ENCODE data around the gene PPIF. TPM values are rescaled to one million over a fixed set of nuclear protein-coding genes. Genes with fewer than 3 reads are reported as not detected.

The PPIF gene
- total and polyA plus RNA-seq, 2 experiments from 2014 or later = 24.6 to 45.5 TPM

GRCh38 chr10:79305988-79306387 is 41.3 kb upstream of the PPIF start:
- Histone ChIP-seq H3F3A (ENCODE audit: insufficient read depth) (0 out of 2 replicates have a peak, but pooled peaks cover 12% of the 10 kb centered on the region), H3K36me3 (ENCODE audit: low read depth) (peaks cover 26% of the 10 kb centered on the region), H3K79me2 (ENCODE audit: insufficient read depth) (no peaks in the 10 kb centered on the region; the same call in 1 of the 2 replicates), H3K27me3 (replicated peaks; ENCODE audit: insufficient read depth) (no peaks in the 10 kb centered on the region), H3K9me3 (ENCODE audit: low read depth) (no peaks in the 10 kb centered on the region), H3K4me2 (ENCODE audit: unreplicated experiment) (no peak overlapping the region), H2AFZ (no peak overlapping the region), H3K9ac (no peak overlapping the region), H3K4me3 (no peak overlapping the region), H3K27ac (no peak overlapping the region), H4K20me1 (ENCODE audit: insufficient read depth) (no peaks in the 10 kb centered on the region), H3K4me1 (ENCODE audit: insufficient read depth) (no peaks in the 10 kb centered on the region), H3K9me2 (ENCODE audit: insufficient read depth) (no peaks in the 10 kb centered on the region)
- no peak for DNase-seq
- TF ChIP-seq EZH2phosphoT487 (IDR thresholded peaks at IDR 0.05; ENCODE audit: insufficient read depth, low read depth) (no peak), EZH2 (IDR thresholded peaks at IDR 0.05; ENCODE audit: insufficient read depth, poor library complexity, severe bottlenecking) (no peak)
- 74 to 96% methylated on average over 3 to 12 of the region's 15 CpGs for WGBS, 2 experiments (ENCODE audit: low coverage in 1 of 2, low lambda C conversion rate in 2 of 2, missing lambda C conversion rate in 2 of 2)
- in situ Hi-C loops (cut with MboI) = no loop called here

DNA sequence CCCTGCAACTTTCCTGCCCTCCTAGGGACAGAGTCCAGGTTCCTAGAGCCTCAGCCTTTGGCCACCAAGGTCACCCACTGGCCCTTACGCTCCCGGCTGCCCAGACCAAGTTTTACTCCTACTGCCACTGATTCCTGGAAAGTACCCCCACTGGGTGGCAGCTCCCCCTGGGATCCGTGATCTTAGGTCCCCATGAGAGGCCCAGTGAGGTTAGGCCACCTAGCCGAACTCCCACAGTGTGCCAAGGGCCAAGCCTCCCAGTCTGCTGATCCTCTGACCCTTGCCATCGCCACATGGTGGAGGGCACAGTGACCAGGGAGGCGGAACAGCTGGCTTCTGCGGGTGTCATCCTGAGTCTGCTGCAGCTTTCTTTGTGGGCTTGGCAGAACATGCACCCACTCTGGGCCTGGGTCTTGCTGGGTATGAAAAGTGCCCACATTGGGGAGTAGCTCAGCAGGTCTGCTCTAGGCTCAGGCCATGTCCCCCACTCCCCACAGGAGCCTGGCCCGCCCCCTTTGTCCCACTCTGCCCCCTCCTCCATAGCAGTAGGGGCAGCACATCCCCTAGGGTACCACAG is 40.5 kb upstream of the PPIF start:
- DNase-seq = no peak
- 98 to 100% methylated on average over 8 of the region's 8 CpGs for WGBS, 2 experiments (ENCODE audit: low coverage in 1 of 2, low lambda C conversion rate in 2 of 2, missing lambda C conversion rate in 2 of 2)
- H3K4me2 ChIP-seq (ENCODE audit: unreplicated experiment) = no peak overlapping the region

GRCh38 chr10:79308016-79308415 is 39.3 kb upstream of the PPIF start:
- WGBS, 2 experiments (ENCODE audit: low coverage in 1 of 2, low lambda C conversion rate in 2 of 2, missing lambda C conversion rate in 2 of 2) = 74% methylated on average over 7 of the region's 7 CpGs
- Histone ChIP-seq H3K79me2 (ENCODE audit: insufficient read depth) (no peaks in the 10 kb centered on the region), H3F3A (ENCODE audit: insufficient read depth) (no peaks in the 10 kb centered on the region; the same call in 1 of the 2 replicates), H3K9me2 (ENCODE audit: insufficient read depth) (no peaks in the 10 kb centered on the region), H2AFZ (no peak overlapping the region), H4K20me1 (ENCODE audit: insufficient read depth) (no peaks in the 10 kb centered on the region), H3K36me3 (ENCODE audit: low read depth) (peaks cover 21% of the 10 kb centered on the region), H3K9ac (no peak overlapping the region), H3K27me3 (replicated peaks; ENCODE audit: insufficient read depth) (no peaks in the 10 kb centered on the region), H3K27ac (no peak overlapping the region), H3K9me3 (ENCODE audit: low read depth) (no peaks in the 10 kb centered on the region), H3K4me2 (ENCODE audit: unreplicated experiment) (no peak overlapping the region), H3K4me1 (ENCODE audit: insufficient read depth) (no peaks in the 10 kb centered on the region), H3K4me3 (no peak overlapping the region)
- DNase-seq = no peak
- TF ChIP-seq EZH2phosphoT487 (IDR thresholded peaks at IDR 0.05; ENCODE audit: insufficient read depth, low read depth) (no peak), EZH2 (IDR thresholded peaks at IDR 0.05; ENCODE audit: insufficient read depth, poor library complexity, severe bottlenecking) (no peak)
- in situ Hi-C loops (cut with MboI) = no loop called here

More for the DNA sequence above, 40.5 kb upstream of the PPIF start:
- Histone ChIP-seq H3K79me2 (ENCODE audit: insufficient read depth) (no peaks in the 10 kb centered on the region; the same call in 1 of the 2 replicates), H4K20me1 (ENCODE audit: insufficient read depth) (no peaks in the 10 kb centered on the region), H3K4me3 (no peak overlapping the region), H3K9me2 (ENCODE audit: insufficient read depth) (no peaks in the 10 kb centered on the region), H3K4me1 (ENCODE audit: insufficient read depth) (no peaks in the 10 kb centered on the region), H2AFZ (no peak overlapping the region), H3F3A (ENCODE audit: insufficient read depth) (0 out of 2 replicates have a peak, but pooled peaks cover 4% of the 10 kb centered on the region), H3K36me3 (ENCODE audit: low read depth) (peaks cover 20% of the 10 kb centered on the region), H3K9ac (no peak overlapping the region), H3K27me3 (replicated peaks; ENCODE audit: insufficient read depth) (no peaks in the 10 kb centered on the region), H3K9me3 (ENCODE audit: low read depth) (no peaks in the 10 kb centered on the region), H3K27ac (no peak overlapping the region)
- in situ Hi-C loops (cut with MboI) = no loop called here
- no peak for TF ChIP-seq EZH2 (IDR thresholded peaks at IDR 0.05; ENCODE audit: insufficient read depth, poor library complexity, severe bottlenecking)

DNA sequence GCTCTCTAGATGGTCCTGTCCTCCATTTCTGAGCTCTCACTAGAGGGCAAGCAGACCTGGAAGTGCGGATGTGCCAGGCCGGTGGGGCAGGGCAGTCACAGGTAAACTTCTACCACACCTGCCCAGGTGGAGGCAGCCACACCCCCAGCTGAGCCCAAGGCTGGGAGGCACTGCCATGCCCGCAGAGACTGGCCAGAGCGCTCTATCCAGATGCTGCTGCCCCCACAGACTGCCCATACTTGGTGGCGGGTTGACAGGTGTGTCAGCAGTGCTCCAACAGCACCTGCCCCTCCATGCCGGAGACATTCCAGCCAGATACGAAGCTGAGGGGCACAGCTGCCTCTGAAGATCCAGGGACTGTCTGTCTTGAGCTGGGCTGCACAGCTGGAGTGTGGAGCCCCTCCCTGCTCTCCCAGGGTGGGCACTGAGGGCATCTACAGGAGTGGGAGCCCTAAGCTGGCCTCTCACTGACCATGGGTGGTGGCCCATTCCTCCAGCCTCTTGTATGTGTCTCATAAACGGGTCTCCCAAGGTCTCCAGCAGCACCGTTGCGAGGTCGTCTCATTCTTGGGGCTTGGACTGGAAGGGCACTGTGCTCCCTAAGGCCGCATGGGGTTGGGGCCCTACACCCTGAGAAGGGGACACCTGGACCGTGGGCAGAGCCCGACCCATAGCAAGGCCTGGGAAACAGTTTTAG is 38.2 kb upstream of the PPIF start:
- Histone ChIP-seq H3K4me1 (ENCODE audit: insufficient read depth) (no peaks in the 10 kb centered on the region), H4K20me1 (ENCODE audit: insufficient read depth) (no peaks in the 10 kb centered on the region), H3K4me3 (no peak overlapping the region), H3K9me3 (ENCODE audit: low read depth) (no peaks in the 10 kb centered on the region), H3F3A (ENCODE audit: insufficient read depth) (peaks cover 2% of the 10 kb centered on the region), H3K4me2 (ENCODE audit: unreplicated experiment) (no peak overlapping the region), H2AFZ (no peak overlapping the region), H3K27ac (no peak overlapping the region), H3K9me2 (ENCODE audit: insufficient read depth) (no peaks in the 10 kb centered on the region), H3K9ac (no peak overlapping the region), H3K79me2 (ENCODE audit: insufficient read depth) (no peaks in the 10 kb centered on the region), H3K27me3 (replicated peaks; ENCODE audit: insufficient read depth) (no peaks in the 10 kb centered on the region), H3K36me3 (ENCODE audit: low read depth) (peaks cover 27% of the 10 kb centered on the region)
- DNase-seq = no peak
- TF ChIP-seq EZH2 (IDR thresholded peaks at IDR 0.05; ENCODE audit: insufficient read depth, poor library complexity, severe bottlenecking) (no peak), EZH2phosphoT487 (IDR thresholded peaks at IDR 0.05; ENCODE audit: insufficient read depth, low read depth) (no peak)
- 95% methylated on average over 14 of the region's 14 CpGs for WGBS, 2 experiments (ENCODE audit: low coverage in 1 of 2, low lambda C conversion rate in 2 of 2, missing lambda C conversion rate in 2 of 2)
- in situ Hi-C loops (cut with MboI) = no loop called here

Data from GM23248 (cell line).